GM19468 (cell line): Measurements from ENCODE around the gene ROBO2.

Experiments
- ATAC-seq: cut with Tn5 transposase; IDR thresholded peaks from one replicate; pipeline ENCODE4 v1.9.1; 2021; ENCODE audit warnings: mild to moderate bottlenecking, moderate library complexity, moderate number of reproducible peaks; ENCODE audit not compliant: unreplicated experiment; ENCODE audit errors: extremely low read depth

Gene ROBO2

GRCh38 chr3:77247061-77247460, 207.2 kb downstream of the ROBO2 start:
- no peak for ATAC-seq

- no peak for ATAC-seq
These were observed 207.9 kb downstream of the ROBO2 start for GRCh38 chr3:77247817-77248216.

GRCh38 chr3:77248420-77248819, 208.5 kb downstream of the ROBO2 start:
- no peak for ATAC-seq

- no peak for ATAC-seq
These were observed 211.2 kb downstream of the ROBO2 start for GRCh38 chr3:77251136-77251535.

GRCh38 chr3:77254967-77255831, 215.3 kb downstream of the ROBO2 start:
- peak; percentile 65 for ATAC-seq

GRCh38 chr3:77256584-77257503, 216.9 kb downstream of the ROBO2 start:
- ATAC-seq = no peak

- no peak for ATAC-seq
These were observed 219.8 kb downstream of the ROBO2 start for GRCh38 chr3:77259694-77260093.

- ATAC-seq = no peak
These were observed 222.5 kb downstream of the ROBO2 start for GRCh38 chr3:77262361-77262760.

- no peak for ATAC-seq
These were observed 227.7 kb downstream of the ROBO2 start for GRCh38 chr3:77267589-77267988.

- no peak for ATAC-seq
These were observed 231.4 kb downstream of the ROBO2 start for GRCh38 chr3:77271306-77271705.

GRCh38 chr3:77271711-77272110, 231.8 kb downstream of the ROBO2 start:
- no peak for ATAC-seq

GRCh38 chr3:77279276-77279675, 239.4 kb downstream of the ROBO2 start:
- ATAC-seq = no peak

- ATAC-seq = no peak
These were observed 241.8 kb downstream of the ROBO2 start for GRCh38 chr3:77281721-77282120.

GRCh38 chr3:77283108-77283507, 243.2 kb downstream of the ROBO2 start:
- no peak for ATAC-seq

- ATAC-seq = no peak
These were observed 248.4 kb downstream of the ROBO2 start for GRCh38 chr3:77288348-77288747.

GRCh38 chr3:77296527-77296926, 256.6 kb downstream of the ROBO2 start:
- no peak for ATAC-seq

- no peak for ATAC-seq
These were observed 258.5 kb downstream of the ROBO2 start for GRCh38 chr3:77298417-77298816.

GRCh38 chr3:77303955-77304699, 264.2 kb downstream of the ROBO2 start:
- no peak for ATAC-seq

GRCh38 chr3:77304700-77305021, 264.8 kb downstream of the ROBO2 start:
- no peak for ATAC-seq

GRCh38 chr3:77309460-77309859, 269.6 kb downstream of the ROBO2 start:
- ATAC-seq = no peak

GRCh38 chr3:77313843-77314242, 273.9 kb downstream of the ROBO2 start:
- ATAC-seq = no peak
